ENCODE results near the gene TF.
"Not testable (repeated sequence)": the region's sequence is repeated elsewhere in the genome, so short reads cannot be mapped to it uniquely, and the experiment has no call there.

TF gene

GRCh38 chr3:133712017-133712416 is 34.2 kb upstream of the TF start:
- no peaks in the 10 kb centered on the region for H3K4me1 ChIP-seq (ENCODE audit: control insufficient read depth, insufficient read depth, low read length)
- no peaks in the 10 kb centered on the region for H3K9me3 ChIP-seq (ENCODE audit: control insufficient read depth in 2 of 2, low read length in 2 of 2)
- H3K4me3 ChIP-seq (ENCODE audit: low read length in 2 of 2), result no peak overlapping the region
- H3K9ac ChIP-seq (ENCODE audit: low read length in 2 of 2), result no peak overlapping the region
- no peaks in the 10 kb centered on the region for H3K36me3 ChIP-seq (ENCODE audit: control insufficient read depth in 2 of 2, insufficient read depth in 2 of 2, low read length in 2 of 2)
- H3K27me3 ChIP-seq (ENCODE audit: control insufficient read depth in 1 of 2, insufficient read depth in 2 of 2, low read length in 2 of 2), result no peaks in the 10 kb centered on the region
- no peak overlapping the region for H3K27ac ChIP-seq (ENCODE audit: low read length)

DNA sequence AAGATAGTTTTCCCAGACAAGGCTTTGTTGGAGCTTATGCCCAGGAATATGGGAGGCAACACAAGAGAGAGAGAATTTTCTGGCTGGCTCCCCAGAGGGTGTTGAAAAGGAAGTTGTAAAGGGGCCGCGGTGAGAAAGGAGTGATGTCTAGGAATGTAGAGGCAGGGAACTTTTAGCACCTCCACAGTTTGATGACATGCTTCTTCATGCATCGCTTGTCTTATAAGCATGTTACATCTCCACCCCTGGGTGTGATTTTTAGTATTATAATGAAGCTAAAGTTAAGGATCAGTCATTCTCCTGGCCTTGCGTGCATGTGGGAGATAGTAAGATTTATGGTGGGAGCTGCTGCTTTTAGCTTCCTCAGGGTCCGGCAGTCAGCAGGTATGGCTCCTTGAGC is 32.8 kb upstream of the TF start:
- H3K9me3 ChIP-seq (ENCODE audit: control insufficient read depth in 2 of 2, low read length in 2 of 2), result peaks cover 0 to under 1% of the 10 kb centered on the region in 2 donors
- no peak overlapping the region for H3K4me3 ChIP-seq (ENCODE audit: low read length in 2 of 2)
- no peak overlapping the region for H3K9ac ChIP-seq (ENCODE audit: low read length in 2 of 2)
- no peaks in the 10 kb centered on the region for H3K4me1 ChIP-seq (ENCODE audit: control insufficient read depth, insufficient read depth, low read length)
- no peak overlapping the region for H3K27ac ChIP-seq (ENCODE audit: low read length)
- no peaks in the 10 kb centered on the region for H3K27me3 ChIP-seq (ENCODE audit: control insufficient read depth in 1 of 2, insufficient read depth in 2 of 2, low read length in 2 of 2)
- H3K36me3 ChIP-seq (ENCODE audit: control insufficient read depth in 2 of 2, insufficient read depth in 2 of 2, low read length in 2 of 2), result no peaks in the 10 kb centered on the region

DNA sequence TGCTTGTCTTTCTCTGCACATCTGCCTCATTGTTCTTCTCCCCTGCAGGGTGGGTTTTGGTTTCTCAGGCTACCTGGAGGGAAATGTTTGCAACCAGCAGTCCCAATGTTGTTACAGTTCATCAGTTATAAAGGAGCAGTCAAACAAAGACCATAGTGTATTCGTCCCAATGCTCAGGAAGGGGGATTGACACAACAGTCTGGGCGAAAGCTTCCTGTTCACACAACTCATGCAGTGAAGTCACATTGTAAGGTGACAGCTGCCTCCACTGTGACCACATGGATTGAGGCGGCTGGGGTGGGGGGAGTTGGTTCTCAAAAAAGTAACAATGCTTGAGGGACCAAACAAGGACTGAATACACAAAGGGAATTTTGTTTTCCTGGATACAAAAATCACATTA is 28.8 kb upstream of the TF start:
- H3K9ac ChIP-seq (ENCODE audit: low read length in 2 of 2), result no peak overlapping the region
- H3K4me1 ChIP-seq (ENCODE audit: control insufficient read depth, insufficient read depth, low read length), result no peaks in the 10 kb centered on the region
- no peak overlapping the region for H3K27ac ChIP-seq (ENCODE audit: low read length)

DNA sequence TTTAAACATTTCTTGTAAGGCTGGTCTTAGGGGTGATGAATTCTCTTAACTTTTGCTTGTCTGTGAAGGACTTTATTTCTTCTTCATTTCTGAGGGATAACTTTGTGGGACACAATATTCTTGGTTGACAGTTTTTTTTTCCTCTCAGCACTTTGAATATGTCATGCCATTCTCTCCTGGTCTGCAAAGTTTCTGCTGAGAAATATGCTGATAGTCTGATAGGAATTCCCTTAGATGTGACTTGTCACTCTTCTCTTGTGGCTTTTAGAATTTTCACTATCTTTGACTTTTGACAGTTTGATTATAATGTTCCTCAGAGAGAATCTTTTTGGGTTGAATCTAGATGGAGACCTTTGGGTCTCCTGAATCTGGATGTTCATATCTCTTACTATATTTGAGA is 23.3 kb upstream of the TF start:
- H3K9me3 ChIP-seq (ENCODE audit: control insufficient read depth in 2 of 2, low read length in 2 of 2), result peaks cover 0 to 13% of the 10 kb centered on the region in 2 donors
- no peaks in the 10 kb centered on the region for H3K4me1 ChIP-seq (ENCODE audit: control insufficient read depth, insufficient read depth, low read length)
- H3K27ac ChIP-seq (ENCODE audit: low read length), result no peak overlapping the region
- no peaks in the 10 kb centered on the region for H3K27me3 ChIP-seq (ENCODE audit: control insufficient read depth in 1 of 2, insufficient read depth in 2 of 2, low read length in 2 of 2)
- H3K9ac ChIP-seq (ENCODE audit: low read length in 2 of 2), result no peak overlapping the region
- H3K36me3 ChIP-seq (ENCODE audit: control insufficient read depth in 2 of 2, insufficient read depth in 2 of 2, low read length in 2 of 2), result no peaks in the 10 kb centered on the region
- no peak overlapping the region for H3K4me3 ChIP-seq (ENCODE audit: low read length in 2 of 2)

More for the DNA sequence above, 28.8 kb upstream of the TF start:
- H3K27me3 ChIP-seq (ENCODE audit: control insufficient read depth in 1 of 2, insufficient read depth in 2 of 2, low read length in 2 of 2), result no peaks in the 10 kb centered on the region
- H3K9me3 ChIP-seq (ENCODE audit: control insufficient read depth in 2 of 2, low read length in 2 of 2), result peaks cover 0 to 10% of the 10 kb centered on the region in 2 donors
- H3K36me3 ChIP-seq (ENCODE audit: control insufficient read depth in 2 of 2, insufficient read depth in 2 of 2, low read length in 2 of 2), result no peaks in the 10 kb centered on the region
- H3K4me3 ChIP-seq (ENCODE audit: low read length in 2 of 2), result no peak overlapping the region

- no peak overlapping the region for H3K9ac ChIP-seq (ENCODE audit: low read length in 2 of 2)
- no peaks in the 10 kb centered on the region for H3K4me1 ChIP-seq (ENCODE audit: control insufficient read depth, insufficient read depth, low read length)
- H3K9me3 ChIP-seq (ENCODE audit: control insufficient read depth in 2 of 2, low read length in 2 of 2), result peaks cover 2 to 4% of the 10 kb centered on the region in 2 donors
- H3K4me3 ChIP-seq (ENCODE audit: low read length in 2 of 2), result no peak overlapping the region
- H3K36me3 ChIP-seq (ENCODE audit: control insufficient read depth in 2 of 2, insufficient read depth in 2 of 2, low read length in 2 of 2), result no peaks in the 10 kb centered on the region
- H3K27me3 ChIP-seq (ENCODE audit: control insufficient read depth in 1 of 2, insufficient read depth in 2 of 2, low read length in 2 of 2), result no peaks in the 10 kb centered on the region
- no peak overlapping the region for H3K27ac ChIP-seq (ENCODE audit: low read length)
Observed at GRCh38 chr3:133730993-133731392, 15.2 kb upstream of the TF start.

DNA sequence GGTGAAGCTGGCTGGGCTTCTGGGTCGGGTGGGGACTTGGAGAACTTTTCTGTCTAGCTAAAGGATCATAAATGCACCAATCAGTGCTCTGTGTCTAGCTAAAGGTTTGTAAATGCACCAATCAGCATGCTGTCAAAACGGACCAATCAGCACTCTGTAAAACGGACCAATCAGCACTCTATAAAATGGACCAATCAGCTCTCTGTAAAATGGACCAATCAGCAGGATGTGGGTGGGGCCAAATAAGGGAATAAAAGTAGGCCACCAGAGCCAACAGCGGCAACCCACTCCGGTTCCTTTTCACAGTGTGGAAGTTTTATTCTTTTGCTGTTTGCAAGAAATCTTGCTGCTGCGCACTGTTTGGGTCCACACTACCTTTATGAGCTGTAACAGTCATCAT is 14.0 kb upstream of the TF start:
- not testable (repeated sequence) for H3K9ac ChIP-seq (ENCODE audit: low read length in 2 of 2); H3K27ac ChIP-seq (ENCODE audit: low read length); H3K27me3 ChIP-seq (ENCODE audit: control insufficient read depth in 1 of 2, insufficient read depth in 2 of 2, low read length in 2 of 2); H3K4me1 ChIP-seq (ENCODE audit: control insufficient read depth, insufficient read depth, low read length); H3K9me3 ChIP-seq (ENCODE audit: control insufficient read depth in 2 of 2, low read length in 2 of 2); H3K36me3 ChIP-seq (ENCODE audit: control insufficient read depth in 2 of 2, insufficient read depth in 2 of 2, low read length in 2 of 2); H3K4me3 ChIP-seq (ENCODE audit: low read length in 2 of 2)

- Histone ChIP-seq H3K27ac (ENCODE audit: low read length) (no peak overlapping the region), H3K9me3 (ENCODE audit: control insufficient read depth in 2 of 2, low read length in 2 of 2) (peaks cover 2 to 4% of the 10 kb centered on the region in 2 donors), H3K9ac (ENCODE audit: low read length in 2 of 2) (no peak overlapping the region), H3K4me1 (ENCODE audit: control insufficient read depth, insufficient read depth, low read length) (no peaks in the 10 kb centered on the region), H3K4me3 (ENCODE audit: low read length in 2 of 2) (no peak overlapping the region), H3K36me3 (ENCODE audit: control insufficient read depth in 2 of 2, insufficient read depth in 2 of 2, low read length in 2 of 2) (no peaks in the 10 kb centered on the region), H3K27me3 (ENCODE audit: control insufficient read depth in 1 of 2, insufficient read depth in 2 of 2, low read length in 2 of 2) (no peaks in the 10 kb centered on the region)
Observed at GRCh38 chr3:133733226-133733625, 13.0 kb upstream of the TF start.

GRCh38 chr3:133734305-133734704 is 11.9 kb upstream of the TF start:
- no peaks in the 10 kb centered on the region for H3K27me3 ChIP-seq (ENCODE audit: control insufficient read depth in 1 of 2, insufficient read depth in 2 of 2, low read length in 2 of 2)
- H3K4me1 ChIP-seq (ENCODE audit: control insufficient read depth, insufficient read depth, low read length), result no peaks in the 10 kb centered on the region
- H3K9me3 ChIP-seq (ENCODE audit: control insufficient read depth in 2 of 2, low read length in 2 of 2), result peaks cover 2 to 4% of the 10 kb centered on the region in 2 donors
- H3K4me3 ChIP-seq (ENCODE audit: low read length in 2 of 2), result no peak overlapping the region
- H3K27ac ChIP-seq (ENCODE audit: low read length), result no peak overlapping the region
- no peaks in the 10 kb centered on the region for H3K36me3 ChIP-seq (ENCODE audit: control insufficient read depth in 2 of 2, insufficient read depth in 2 of 2, low read length in 2 of 2)
- no peak overlapping the region for H3K9ac ChIP-seq (ENCODE audit: low read length in 2 of 2)

DNA sequence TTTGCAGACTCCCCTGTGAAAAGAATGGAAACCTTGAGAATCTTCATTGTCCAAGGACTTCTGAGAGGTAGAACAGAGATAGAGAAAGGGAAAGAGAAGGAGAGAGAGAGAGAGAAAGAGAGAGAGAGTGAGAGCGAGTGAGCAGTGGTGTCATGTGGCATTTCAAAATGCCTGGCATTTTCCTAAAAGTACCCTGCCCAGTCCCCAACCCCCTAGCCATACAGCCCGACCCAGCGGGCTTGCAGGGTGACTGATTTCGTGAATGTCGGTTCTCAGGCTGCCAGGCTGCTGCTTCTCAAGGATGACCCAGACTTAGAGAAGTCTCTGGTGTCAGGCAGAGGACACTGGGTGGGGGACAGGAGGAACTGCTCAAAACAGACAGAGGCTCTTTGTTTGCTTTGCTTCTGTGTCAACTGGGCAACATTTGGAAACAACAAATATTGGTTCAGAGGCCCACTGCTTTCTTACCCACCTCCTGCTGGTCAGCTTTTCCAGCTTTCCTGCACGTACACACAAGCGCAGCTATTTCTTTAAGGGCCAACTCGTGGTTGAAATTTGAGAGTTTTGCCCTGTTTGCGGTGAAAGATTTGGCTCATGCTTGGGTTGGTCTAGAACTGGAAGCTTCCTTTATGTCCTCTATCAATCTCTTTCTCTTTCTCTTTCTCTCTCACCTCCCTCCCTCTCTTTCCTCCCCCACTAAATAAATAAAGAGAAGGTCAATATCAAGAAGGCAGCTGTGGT is 3.7 kb upstream of the TF start:
- Histone ChIP-seq H3K36me3 (ENCODE audit: control insufficient read depth in 2 of 2, insufficient read depth in 2 of 2, low read length in 2 of 2) (no peaks in the 10 kb centered on the region), H3K4me1 (ENCODE audit: control insufficient read depth, insufficient read depth, low read length) (peaks cover 2% of the 10 kb centered on the region), H3K9ac (ENCODE audit: low read length in 2 of 2) (no peak overlapping the region), H3K27ac (ENCODE audit: low read length) (no peak overlapping the region), H3K27me3 (ENCODE audit: control insufficient read depth in 1 of 2, insufficient read depth in 2 of 2, low read length in 2 of 2) (peaks cover 8 to 17% of the 10 kb centered on the region in 2 donors), H3K9me3 (ENCODE audit: control insufficient read depth in 2 of 2, low read length in 2 of 2) (no peaks in the 10 kb centered on the region), H3K4me3 (ENCODE audit: low read length in 2 of 2) (no peak overlapping the region)

GRCh38 chr3:133744241-133744640 is 2.0 kb upstream of the TF start:
- peaks cover 2% of the 10 kb centered on the region for H3K4me1 ChIP-seq (ENCODE audit: control insufficient read depth, insufficient read depth, low read length)
- no peak overlapping the region for H3K27ac ChIP-seq (ENCODE audit: low read length)
- no peak overlapping the region for H3K4me3 ChIP-seq (ENCODE audit: low read length in 2 of 2)
- no peaks in the 10 kb centered on the region for H3K9me3 ChIP-seq (ENCODE audit: control insufficient read depth in 2 of 2, low read length in 2 of 2)
- H3K27me3 ChIP-seq (ENCODE audit: control insufficient read depth in 1 of 2, insufficient read depth in 2 of 2, low read length in 2 of 2), result peaks cover 8 to 18% of the 10 kb centered on the region in 2 donors
- no peaks in the 10 kb centered on the region for H3K36me3 ChIP-seq (ENCODE audit: control insufficient read depth in 2 of 2, insufficient read depth in 2 of 2, low read length in 2 of 2)
- H3K9ac ChIP-seq (ENCODE audit: low read length in 2 of 2), result no peak overlapping the region

DNA sequence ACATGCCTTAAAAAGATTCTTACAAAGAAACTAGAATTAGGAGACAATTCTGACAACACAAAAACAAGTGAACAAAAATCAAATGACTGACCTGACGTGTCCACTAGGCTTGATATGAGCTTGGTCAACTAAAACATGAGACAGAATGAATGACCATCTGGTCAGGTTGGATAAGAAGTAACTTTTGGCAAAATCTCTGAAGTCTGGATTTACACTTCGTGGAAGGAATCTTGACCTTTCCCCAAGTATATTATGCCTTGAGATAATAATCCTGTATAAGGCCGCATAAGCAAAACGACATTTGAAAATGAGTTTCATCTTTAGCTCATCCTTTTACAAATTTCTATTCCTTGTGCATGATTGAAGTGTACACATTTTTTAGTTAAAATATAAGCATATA is 1.1 kb upstream of the TF start:
- H3K4me3 ChIP-seq (ENCODE audit: low read length in 2 of 2), result no peak overlapping the region
- H3K36me3 ChIP-seq (ENCODE audit: control insufficient read depth in 2 of 2, insufficient read depth in 2 of 2, low read length in 2 of 2), result no peaks in the 10 kb centered on the region
- H3K9ac ChIP-seq (ENCODE audit: low read length in 2 of 2), result no peak overlapping the region
- H3K9me3 ChIP-seq (ENCODE audit: control insufficient read depth in 2 of 2, low read length in 2 of 2), result no peaks in the 10 kb centered on the region
- peaks cover 2% of the 10 kb centered on the region for H3K4me1 ChIP-seq (ENCODE audit: control insufficient read depth, insufficient read depth, low read length)
- H3K27me3 ChIP-seq (ENCODE audit: control insufficient read depth in 1 of 2, insufficient read depth in 2 of 2, low read length in 2 of 2), result peaks cover 8 to 18% of the 10 kb centered on the region in 2 donors
- H3K27ac ChIP-seq (ENCODE audit: low read length), result no peak overlapping the region

All from stomach smooth muscle (tissue), 2 donors.